Skin epidermis (tissue), 12 donors: ENCODE data around the gene RALY.
A peak's percentile ranks its signal among the peaks of the same experiment; 100 is the strongest.

Source experiments
- H3K27ac ChIP-seq, 21 experiments: fragments of 200-600 bp; sonication (generic) in 11 of 21; one replicate each; pipeline ENCODE4 v1.5.0; 2020; ENCODE audit warnings: mild to moderate bottlenecking in 3 of 21, inconsistent platforms in 2 of 21, moderate library complexity in 2 of 21
- H3K4me3 ChIP-seq, 7 experiments: fragments of 200-600 bp; sonication (generic) in 2 of 7; one replicate each; pipeline ENCODE4 v1.5.0; 2020; ENCODE audit warnings: inconsistent platforms in 2 of 7, mild to moderate bottlenecking in 2 of 7, moderate library complexity in 1 of 7

Gene RALY

DNA sequence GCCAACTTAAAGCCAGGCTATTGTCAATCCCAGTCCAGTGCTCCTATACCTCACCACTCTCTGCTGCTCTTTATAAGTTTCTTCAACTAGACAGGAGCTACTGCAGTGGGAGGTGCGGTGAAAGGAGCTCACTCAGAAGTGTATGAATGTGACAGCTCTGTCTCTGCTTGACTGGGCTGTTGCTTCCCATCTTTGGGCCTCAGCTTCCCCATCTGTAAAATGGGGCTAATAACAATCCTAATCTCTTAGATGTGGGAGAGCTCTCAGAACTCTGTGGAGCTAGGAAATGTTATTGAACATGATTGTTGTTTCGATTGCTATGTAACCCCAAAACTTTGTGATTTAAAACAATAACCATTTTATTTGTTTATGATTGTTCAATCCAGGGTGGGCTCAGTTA lies 8.4 kb upstream of the RALY start:
- Histone ChIP-seq H3K27ac (no peak overlapping the region), H3K4me3 (no peak overlapping the region)

DNA sequence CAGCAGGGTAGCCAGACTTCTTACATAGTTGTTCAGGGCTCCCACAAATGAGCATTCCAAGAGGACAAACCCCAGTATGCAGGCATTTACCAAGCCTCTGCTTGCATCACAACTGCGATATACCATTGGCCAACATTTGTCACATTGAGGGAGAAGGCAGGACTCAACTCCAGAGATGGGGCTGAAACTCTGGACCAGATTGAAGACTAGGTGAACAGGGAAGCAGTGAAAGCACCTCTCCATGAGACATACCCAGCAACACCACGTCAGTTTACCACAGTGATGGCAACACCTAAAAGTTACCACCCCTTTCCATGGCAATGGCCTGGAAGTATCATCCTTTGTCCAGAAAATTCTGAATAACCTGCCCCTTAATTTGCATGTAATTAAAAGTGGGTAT lies 7.9 kb upstream of the RALY start:
- H3K4me3 ChIP-seq, result no peak overlapping the region

DNA sequence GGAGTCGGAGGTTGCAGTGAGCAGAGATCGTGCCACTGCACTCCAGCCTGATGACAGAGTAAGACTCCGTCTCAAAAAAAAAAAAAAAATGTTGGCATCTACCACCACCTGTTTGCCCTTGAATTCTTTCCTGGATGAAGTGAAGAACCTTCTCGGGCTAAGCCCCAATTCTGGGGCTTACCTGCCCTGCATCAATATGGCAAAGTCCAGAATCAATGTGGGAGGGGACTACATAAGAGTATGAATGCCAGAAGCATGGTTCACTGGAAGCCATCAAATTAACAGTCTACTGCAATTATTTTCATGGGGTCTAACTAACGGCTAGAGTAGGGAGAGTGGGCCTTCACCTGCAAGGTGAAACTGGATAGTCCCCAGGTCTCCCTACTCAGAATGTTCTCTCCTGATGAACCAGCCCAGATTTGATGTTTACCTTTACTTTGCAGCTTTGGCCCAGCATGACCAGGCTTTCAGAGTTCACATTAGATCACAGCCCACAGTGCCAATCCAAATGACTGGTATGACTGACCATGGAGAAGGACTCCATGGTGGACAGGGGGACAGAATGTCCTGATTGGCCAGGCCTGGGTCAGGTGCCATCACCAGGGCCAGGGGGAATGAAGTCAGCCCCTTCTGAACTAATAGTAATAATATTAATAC lies 7.0 kb upstream of the RALY start:
- no peak overlapping the region for H3K4me3 ChIP-seq
- H3K27ac ChIP-seq, result no peak overlapping the region

More for the DNA sequence above, 7.9 kb upstream of the RALY start:
- no peak overlapping the region for H3K27ac ChIP-seq

DNA sequence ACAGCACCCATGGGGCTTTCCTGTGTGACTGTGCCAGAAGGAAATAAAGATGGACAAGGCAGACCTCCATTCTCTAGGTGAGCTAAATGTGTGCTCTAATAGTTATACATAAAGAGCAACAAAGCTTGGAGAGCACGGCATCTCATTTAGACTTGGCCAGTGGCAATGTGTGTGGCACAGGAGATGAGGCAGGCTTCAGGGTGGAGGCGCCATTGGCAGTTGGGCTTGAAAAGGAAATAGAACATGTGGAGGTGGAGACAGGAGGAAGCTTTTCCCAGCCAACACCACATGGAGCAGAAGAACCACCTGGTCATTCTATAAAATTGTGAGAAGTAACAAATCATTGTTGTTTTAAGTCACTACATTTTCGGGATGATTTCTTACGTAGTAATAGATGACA lies 3.6 kb upstream of the RALY start:
- H3K27ac ChIP-seq, result no peak overlapping the region
- no peak overlapping the region for H3K4me3 ChIP-seq

DNA sequence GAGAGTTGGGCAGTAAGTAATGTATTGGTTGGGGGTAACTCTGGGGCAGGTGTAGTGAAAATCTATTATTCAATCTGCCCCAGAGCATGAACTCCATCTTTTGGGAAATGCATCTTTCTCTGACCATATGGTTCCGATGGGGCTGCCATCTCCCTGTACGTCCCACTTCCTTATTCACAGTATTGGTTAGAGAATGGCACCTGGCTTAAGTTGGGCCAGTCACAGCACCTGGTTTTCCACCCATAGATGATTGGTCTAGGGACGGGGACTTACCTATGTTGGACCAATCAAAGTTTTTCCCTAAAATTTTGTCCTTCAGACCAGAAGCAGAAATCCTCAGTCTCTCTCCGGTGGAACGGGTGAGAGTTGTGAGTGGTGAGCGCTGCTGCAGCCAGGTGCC lies 2.2 kb upstream of the RALY start:
- Histone ChIP-seq H3K4me3 (no peak overlapping the region), H3K27ac (no peak overlapping the region)

DNA sequence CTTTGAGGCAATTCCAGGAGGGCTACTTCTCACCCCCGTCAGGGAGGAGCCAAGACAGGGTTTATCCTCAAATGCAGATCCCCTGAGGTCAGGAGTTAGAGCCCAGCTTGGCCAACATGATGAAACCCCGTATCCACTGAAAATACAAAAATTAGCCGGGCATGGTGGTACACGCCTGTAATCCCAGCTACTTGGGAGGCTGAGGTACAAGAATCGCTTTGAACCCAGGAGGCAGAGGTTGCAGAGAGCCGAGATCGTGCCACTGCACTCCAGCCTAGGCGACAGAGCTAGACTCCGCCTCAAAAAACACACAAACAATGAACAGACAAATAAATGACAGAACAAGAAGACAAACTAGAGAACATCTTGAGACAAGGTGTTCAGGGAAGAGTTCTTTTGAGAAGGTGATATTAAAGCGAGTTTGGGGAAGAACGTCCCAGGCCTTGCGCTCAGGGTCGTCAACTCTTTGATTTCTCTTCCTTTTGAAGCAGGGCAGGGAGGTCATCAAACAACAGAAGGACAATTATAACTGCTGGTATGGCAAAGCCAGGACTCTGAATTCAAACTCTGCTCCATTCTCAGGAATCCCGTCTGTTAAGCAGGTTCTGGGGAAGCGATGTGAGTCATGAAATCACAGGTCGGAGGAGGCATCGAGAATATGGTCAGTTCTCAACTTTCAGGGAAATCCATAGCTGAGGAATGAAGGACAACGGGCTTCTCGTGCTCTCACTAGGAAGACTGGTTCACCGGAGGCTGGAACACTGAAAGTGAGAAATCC lies 1.4 kb upstream of the RALY start:
- peak overlapping the region; percentile 69 to 99 (median 94) for H3K27ac ChIP-seq
- H3K4me3 ChIP-seq, result peak overlapping the region; percentile 58 to 97 (median 90)

DNA sequence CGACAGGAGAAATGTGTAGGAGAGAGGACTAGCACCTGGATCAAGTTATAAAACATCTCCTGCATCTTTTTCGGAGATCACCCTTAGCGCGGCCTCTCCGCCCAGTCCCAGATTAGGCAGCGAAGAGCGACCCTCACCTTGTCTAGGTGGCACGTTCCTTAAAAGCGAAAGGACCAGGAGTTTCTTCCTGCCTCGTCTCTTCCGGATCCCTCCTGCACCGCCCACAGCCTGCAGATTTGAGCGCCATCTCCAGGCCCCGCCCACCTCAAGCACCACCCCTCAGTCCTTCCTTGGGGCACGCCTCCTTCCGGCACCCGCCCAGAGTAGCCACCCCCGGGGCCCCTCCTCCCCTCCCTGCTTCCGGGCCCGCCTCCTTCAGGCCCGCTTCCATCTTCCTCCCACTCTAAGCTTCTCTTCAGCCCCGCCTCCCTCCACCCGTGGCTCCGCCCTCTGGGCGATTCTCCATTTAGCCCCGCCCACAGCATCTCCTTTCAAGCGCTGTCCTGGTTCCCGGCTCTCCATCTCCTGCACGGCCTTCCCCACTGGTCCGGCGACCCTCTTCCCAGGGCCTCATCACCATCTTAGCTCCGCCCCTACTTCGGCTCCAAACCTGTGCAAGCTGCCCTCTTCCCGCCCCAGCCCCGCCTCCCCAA lies 662 bp upstream of the RALY start:
- Histone ChIP-seq H3K4me3 (peak overlapping the region; percentile 58 to 97 (median 90)), H3K27ac (peak overlapping the region; percentile 93 to 99 (median 98))

DNA sequence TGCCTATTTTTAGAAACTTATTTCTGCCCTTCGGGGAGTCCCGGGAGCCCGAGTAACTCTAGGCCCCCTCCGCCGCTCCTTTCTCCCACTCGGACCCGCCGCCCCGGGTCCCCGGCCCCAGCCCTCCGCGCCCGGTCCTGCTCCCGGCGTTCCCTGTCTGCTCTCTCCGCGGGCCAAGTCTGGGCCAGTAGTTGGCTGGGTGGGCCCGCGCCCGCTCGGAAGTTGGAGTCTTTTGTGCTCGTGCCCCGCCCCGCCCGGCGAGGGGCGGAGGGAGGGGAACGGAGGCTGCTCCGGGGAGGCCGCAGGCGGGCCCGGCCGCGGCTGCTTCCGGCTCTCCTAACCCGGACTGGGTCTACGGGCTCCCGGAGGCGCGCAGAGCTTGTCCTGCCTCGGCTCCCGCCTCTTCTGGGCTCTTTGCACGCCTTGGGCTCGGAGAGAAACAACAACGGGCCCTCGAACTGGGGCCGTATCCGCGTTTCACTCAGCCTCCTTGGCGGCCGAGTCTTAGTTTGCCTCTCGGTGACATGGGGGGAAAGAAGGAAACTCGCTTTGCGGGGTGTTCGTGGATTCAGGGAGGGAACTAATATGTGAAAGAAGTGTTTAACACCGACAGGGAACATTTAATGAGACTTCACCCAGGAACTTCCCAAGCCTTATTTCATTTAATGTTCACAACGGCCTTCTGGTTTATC lies 657 bp downstream of the RALY start:
- H3K27ac ChIP-seq, result peak overlapping the region; percentile 93 to 99 (median 98)
- H3K4me3 ChIP-seq, result peak overlapping the region; percentile 58 to 97 (median 90)

DNA sequence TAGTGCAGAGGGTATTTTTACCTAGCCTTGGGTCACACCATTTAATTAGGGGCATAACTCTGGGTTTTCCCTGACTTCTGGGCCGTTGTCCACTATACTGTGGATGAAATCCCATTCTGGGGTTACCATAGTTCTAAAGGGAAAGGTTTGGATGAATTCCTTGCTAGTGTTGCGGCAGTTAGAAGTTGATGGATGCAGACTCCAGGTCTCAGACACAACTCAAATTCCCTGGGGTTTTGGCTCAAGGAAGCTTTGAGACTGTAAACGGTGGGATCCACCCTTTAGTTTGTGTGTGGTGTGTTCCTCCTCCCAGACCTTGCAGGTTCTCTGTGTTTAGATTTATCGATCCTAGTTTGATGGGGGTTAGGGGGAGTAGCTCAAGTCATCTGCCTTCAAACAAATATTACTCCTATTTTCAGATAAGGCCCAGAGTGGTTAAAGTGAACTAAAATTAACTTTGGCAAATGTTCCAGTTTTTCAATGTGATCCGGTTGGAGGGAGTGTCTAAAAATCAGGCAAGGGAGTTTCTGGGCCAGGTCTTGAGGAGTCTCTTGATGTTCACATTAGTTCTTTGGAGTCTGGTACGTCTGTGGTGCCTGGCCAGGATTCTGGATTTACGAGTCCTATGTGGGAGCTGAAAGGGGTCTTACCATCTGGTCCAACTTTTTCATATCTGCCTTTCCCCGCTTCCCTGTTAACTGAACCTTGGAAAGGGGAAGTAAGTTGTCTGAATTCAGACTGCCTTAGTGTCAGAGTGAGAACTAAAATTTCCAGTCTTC lies 1.5 kb downstream of the RALY start:
- Histone ChIP-seq H3K4me3 (peak overlapping the region; percentile 58 to 97 (median 90)), H3K27ac (peak overlapping the region in 17 of 21 experiments; percentile 93 to 99 (median 98))

DNA sequence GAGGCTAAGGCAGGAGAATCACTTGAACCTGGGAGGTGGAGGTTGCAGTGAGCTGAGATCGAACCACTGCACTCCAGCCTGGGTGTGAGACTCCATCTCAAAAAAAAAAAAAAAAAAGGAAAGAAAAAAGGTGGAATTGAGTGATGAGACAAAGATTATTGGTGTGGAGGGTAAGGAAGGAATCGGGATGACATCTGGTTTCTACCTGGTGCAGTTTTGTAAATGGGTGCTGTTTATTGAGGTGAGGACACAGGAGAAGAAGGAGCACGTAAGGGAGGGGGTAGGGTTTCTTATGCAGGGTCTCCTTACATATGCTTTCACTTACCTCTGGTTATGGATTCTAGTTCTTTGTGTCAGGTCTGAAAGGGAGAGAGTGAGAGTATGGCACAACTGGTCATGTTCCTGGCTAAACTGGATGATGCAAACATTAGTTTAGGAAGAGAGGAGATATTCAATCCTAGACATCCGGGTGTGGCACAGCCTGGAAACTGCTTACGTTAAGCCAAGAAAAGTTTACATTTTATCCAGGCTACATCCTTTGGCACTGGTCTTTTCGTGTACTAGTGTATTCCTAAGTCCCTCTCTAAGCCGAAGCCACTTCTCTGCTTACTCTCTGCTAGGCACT lies 5.4 kb downstream of the RALY start:
- no peak overlapping the region for H3K27ac ChIP-seq
- no peak overlapping the region for H3K4me3 ChIP-seq

DNA sequence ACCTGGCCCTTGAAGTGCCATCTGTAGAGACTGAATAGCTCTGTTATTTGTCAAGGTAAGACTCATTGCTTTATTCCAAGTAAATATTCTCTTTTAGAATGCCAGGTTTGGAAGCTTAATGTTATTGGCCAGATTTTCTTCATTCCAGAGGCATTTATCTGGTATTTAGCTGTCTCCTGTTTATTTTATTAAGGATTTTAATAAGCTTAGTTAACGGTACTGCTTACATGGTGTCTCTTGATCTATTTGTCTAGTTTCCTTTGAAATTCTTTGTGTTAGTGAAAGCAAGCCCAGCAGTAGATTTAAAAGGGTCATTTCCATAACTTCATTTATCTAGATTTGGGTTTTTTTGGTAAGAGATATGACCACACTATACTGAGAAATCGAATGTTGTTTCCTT lies 7.7 kb downstream of the RALY start:
- no peak overlapping the region for H3K27ac ChIP-seq
- no peak overlapping the region for H3K4me3 ChIP-seq

DNA sequence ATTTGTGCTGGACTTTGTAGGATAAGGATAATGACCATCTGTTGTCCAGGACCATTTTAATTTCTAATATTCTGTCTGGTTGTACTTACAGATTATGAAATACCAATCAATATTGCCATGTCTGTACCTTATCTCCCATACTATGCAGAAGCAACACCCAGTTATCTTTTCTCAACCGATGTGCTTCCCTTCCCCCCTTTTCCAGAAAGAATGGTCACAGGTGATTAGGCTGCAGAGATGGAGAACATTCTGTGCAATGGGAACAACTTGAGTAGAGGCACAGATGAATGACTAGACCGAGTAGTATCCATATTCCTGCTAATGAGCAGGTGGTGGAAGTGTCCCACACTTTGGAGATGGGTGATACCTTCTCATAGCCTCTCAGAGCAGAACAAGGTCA lies 10.5 kb downstream of the RALY start:
- H3K4me3 ChIP-seq, result no peak overlapping the region
- no peak overlapping the region for H3K27ac ChIP-seq

DNA sequence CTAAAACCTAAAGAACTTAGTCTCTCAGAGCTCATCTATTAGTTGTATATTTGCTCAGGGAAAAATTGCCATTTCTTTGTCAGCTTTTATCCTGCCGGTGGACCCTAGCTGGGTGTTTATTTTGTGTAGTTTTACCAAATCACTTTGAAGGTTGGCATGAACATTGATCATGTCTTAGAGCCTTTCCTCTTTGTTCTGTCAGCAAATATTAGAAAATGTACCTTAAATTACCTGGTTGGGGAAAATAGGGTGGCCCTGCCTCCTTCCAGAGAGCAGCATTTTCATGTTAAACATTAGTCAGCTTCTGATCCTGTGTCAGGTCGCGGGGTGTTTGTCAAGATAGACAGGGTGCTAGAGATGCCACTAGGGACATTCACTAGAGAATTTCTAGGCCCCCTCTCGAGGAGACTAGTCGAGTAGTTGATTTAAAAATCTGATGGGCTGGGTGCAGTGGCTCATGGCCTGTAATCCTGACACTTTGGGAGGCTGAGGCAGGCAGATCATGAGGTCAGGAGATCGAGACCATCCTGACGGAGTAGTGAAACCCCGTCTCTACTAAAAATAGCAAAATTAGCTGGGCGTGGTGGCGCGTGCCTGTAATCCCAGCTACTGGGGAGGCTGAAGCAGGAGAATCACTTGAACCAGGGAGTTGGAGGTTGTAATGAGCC lies 11.2 kb downstream of the RALY start:
- Histone ChIP-seq H3K4me3 (no peak overlapping the region), H3K27ac (no peak overlapping the region)

DNA sequence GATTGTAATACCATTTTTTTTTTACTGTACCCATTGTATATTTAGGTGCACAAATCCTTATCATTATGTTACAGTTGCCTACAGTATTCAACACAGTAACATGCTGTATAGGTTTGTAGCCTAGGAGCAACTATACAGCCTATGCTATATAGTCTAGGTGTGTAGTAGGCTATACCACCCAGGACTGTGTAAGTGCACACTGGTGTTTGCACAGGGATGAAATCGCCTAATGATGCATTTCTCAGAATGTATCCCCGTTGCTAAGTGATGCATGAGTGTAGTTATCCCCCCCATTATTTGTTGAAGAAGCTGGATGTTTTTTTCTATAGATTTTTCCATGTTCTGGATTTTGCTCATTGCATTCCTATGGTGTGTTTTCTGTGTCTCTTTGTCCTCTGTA lies 12.9 kb downstream of the RALY start:
- no peak overlapping the region for H3K27ac ChIP-seq
- no peak overlapping the region for H3K4me3 ChIP-seq

DNA sequence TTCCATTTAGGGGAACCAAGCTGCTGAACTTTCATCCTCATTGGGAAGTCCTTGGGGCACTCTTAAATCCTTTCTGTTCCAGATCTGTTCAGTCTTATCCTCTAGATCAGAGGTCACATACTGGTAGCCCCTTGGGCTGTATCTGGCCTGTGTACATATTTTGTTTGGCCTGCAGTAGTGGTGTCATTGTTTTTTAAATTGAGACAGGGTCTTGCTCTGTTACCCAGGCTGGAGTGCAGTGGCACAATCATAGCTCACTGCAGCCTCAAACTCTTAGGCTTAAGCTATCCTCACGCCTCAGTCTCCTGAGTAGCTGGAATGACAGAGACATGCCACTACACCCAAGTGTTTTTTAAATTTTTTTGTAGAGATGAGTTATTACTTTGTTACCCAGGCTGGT lies 14.8 kb downstream of the RALY start:
- no peak overlapping the region for H3K4me3 ChIP-seq
- H3K27ac ChIP-seq, result peak overlapping the region in 1 of 21 experiments; percentile 4

DNA sequence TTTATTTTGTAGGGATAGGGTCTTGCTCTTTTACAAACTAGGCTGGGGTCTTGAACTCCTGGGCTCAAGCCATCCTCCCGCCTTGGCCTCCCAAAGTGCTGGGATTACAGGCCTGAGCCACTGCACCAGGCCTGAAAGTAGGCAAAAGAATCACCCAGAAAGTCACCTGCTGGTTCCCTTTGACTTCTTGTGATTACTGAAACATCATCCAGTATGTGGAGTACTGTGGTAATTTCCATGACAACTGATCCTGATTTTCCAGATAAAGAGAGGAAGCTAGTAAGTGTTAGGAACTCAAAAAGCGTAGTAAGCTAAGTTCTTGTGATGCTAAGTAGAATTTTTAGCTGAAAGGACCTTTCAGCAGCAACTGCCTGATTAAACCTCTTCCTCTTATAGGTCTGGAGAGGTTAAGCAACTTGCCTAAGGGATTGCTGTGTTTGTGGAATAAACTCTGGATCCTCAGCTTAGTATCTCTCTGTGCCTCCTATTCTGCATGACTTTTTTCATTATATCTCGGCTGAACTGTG lies 16.8 kb downstream of the RALY start:
- Histone ChIP-seq H3K4me3 (no peak overlapping the region), H3K27ac (no peak overlapping the region)

DNA sequence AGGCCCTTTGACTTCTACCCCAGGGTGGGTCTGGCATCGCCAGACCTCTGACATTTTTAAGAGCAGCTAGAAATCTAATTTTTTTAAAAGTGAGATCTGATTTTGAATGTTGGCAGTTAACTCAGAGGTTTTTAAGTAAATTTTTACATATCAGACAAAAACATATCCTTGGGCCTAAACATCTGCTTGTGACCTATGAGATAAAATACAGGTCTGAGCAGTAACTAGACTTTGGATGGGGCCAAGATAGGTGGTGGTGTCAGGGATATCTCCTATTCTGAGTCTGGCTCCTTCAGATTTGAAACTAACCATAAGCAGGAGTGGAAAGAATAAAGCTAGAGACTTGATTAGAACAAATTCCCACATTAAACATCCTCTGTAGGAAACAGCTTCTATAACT lies 17.6 kb downstream of the RALY start:
- Histone ChIP-seq H3K27ac (no peak overlapping the region), H3K4me3 (no peak overlapping the region)

DNA sequence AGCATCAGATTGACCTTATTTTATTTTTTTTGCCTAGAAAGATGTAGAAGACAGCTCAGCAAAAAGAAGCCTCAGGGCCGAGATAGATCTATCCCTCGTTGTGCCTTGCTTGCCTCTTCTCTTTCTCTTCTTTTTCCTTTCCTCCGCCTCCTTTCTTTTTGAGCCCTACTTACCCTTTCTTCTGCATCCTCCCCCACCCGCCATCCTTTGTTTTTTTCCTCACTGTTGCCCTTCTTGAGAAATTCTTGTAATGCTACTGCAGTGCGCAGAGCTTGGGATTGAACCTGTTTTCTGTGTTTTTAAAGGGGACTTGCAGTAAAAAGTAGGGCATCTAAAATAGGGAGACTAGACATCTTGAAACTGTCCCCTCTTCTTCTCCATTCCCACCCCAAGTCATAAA lies 18.6 kb downstream of the RALY start:
- no peak overlapping the region for H3K27ac ChIP-seq
- H3K4me3 ChIP-seq, result no peak overlapping the region
